ENCODE results near the gene EGLN3.

The EGLN3 gene

DNA sequence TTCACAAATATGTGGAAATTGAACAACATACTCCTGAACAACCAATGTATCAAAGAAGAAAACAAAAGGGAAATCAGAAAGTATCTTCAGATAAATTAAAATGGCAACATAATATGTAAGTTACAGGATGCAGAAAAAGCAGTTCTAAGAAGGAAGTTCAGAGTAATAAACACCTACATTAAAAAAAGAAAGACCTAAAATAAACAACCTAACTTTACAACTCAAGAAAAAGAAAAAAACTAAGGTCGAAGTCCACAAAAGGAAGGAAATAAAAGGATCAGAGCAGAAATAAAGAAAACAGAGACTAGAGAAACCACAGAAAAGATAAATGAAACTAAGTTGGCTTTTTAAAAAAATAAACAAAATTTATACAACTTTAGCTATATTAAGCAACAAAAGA lies 59.2 kb downstream of the EGLN3 start:
- H3K27me3 ChIP-seq (ENCODE audit: insufficient read depth, low read length) = no peaks in the 10 kb centered on the region
- no peaks in the 10 kb centered on the region for H3K9me3 ChIP-seq (ENCODE audit: low read length)
- H3K36me3 ChIP-seq (ENCODE audit: insufficient read depth, low read length) = no peaks in the 10 kb centered on the region
- H3K4me1 ChIP-seq (ENCODE audit: insufficient read depth, low read length) = no peaks in the 10 kb centered on the region
- H2AFZ ChIP-seq (ENCODE audit: low read depth, low read length) = no peak overlapping the region
- no peak overlapping the region for H3K4me3 ChIP-seq (ENCODE audit: low read length)

DNA sequence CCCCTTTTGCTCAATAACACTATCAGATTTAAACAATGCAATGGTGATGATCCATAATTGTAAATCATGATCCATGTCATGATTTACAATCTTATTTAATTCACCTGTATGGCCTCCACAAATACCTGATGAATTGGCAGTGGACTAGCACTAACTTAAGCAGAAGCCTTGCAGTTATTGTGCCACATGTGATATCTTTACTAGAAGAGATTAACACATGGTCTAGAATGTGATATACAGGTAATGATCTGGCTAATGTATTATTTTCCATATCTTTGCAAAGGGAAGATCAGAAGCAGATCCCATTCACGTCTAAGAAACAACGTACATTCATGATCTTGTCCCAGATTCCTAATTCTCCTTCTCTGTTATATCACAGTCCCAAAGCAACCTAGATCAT lies 66.0 kb downstream of the EGLN3 start:
- H3K36me3 ChIP-seq (ENCODE audit: insufficient read depth, low read length) = no peaks in the 10 kb centered on the region
- no peaks in the 10 kb centered on the region for H3K4me1 ChIP-seq (ENCODE audit: insufficient read depth, low read length)
- H3K27me3 ChIP-seq (ENCODE audit: insufficient read depth, low read length) = no peaks in the 10 kb centered on the region
- no peak overlapping the region for H3K4me3 ChIP-seq (ENCODE audit: low read length)
- H2AFZ ChIP-seq (ENCODE audit: low read depth, low read length) = no peak overlapping the region
- H3K9me3 ChIP-seq (ENCODE audit: low read length) = no peaks in the 10 kb centered on the region

DNA sequence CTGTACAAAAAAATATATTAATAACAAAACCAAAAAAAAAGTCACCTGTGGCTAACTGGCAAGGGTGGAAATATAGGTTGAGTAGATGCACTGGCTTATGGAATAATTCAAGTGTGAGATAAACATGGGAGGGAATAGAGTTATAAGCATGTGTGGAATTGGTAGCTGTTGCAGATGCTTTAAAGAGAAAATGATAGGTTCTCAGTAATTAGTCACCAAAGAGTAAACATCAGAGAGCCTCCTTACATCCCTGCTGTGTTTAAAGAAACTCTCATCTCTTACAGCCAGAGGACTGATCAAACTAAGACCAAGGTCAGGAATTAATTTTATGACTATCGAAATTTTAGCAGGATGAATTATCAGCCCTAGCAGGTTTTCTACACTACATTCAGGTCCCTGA lies 70.5 kb downstream of the EGLN3 start:
- peaks cover 2% of the 10 kb centered on the region for H3K9me3 ChIP-seq (ENCODE audit: low read length)
- H3K4me3 ChIP-seq (ENCODE audit: low read length) = no peak overlapping the region
- no peaks in the 10 kb centered on the region for H3K36me3 ChIP-seq (ENCODE audit: insufficient read depth, low read length)

DNA sequence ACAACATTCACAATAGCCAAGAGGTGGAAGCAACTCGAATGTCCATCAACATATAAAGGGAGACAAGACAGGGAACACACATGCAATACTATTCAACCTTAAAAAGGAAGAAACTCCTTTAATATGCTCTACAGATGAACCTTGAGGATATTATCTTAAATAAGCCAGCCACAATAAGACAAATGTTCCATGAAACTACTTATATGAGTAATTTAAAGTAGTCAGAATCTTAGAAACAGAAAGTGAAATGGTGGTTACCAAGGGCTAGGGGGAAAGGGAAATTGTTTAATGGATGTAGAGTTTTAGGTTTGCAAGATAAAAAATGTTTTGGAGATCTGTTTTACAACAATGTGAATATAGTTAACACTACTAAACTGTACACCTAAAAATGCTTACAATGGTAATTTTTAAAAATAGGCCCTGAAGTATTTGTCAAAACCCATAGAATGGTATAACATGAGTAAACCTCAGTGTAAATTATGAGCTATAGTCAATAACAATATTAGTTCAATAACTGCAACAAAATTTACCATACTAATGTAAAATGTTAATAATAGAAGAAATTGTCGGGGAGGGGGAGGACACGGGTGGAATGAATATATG lies 71.1 kb downstream of the EGLN3 start:
- no peaks in the 10 kb centered on the region for H3K4me1 ChIP-seq (ENCODE audit: insufficient read depth, low read length)
- H3K27me3 ChIP-seq (ENCODE audit: insufficient read depth, low read length) = no peaks in the 10 kb centered on the region
- peaks cover 2% of the 10 kb centered on the region for H3K9me3 ChIP-seq (ENCODE audit: low read length)
- H2AFZ ChIP-seq (ENCODE audit: low read depth, low read length) = no peak overlapping the region
- no peak overlapping the region for H3K4me3 ChIP-seq (ENCODE audit: low read length)
- no peaks in the 10 kb centered on the region for H3K36me3 ChIP-seq (ENCODE audit: insufficient read depth, low read length)

More for the DNA sequence above, 70.5 kb downstream of the EGLN3 start:
- Histone ChIP-seq H3K27me3 (ENCODE audit: insufficient read depth, low read length) (no peaks in the 10 kb centered on the region), H3K4me1 (ENCODE audit: insufficient read depth, low read length) (no peaks in the 10 kb centered on the region), H2AFZ (ENCODE audit: low read depth, low read length) (no peak overlapping the region)

DNA sequence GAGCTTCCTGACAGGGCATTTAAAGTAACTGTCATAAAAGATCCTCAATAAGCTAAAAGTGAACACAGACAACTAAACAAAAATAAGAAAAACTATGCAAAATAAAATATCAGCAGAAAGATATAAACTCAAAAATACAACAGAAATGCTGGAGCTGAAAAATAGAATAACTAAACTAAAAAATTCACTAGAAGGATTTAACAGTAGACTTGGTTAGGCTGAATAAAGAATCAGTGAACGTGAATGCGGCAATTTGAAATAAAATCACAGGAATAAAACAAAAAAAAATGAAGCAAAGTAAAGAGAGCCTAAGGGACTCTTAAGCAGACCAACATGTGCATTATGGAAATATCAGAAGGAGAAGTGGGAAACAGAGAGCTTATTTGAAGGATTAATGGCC lies 74.6 kb downstream of the EGLN3 start:
- peaks cover 2% of the 10 kb centered on the region for H3K9me3 ChIP-seq (ENCODE audit: low read length)

More for the DNA sequence above, 74.6 kb downstream of the EGLN3 start:
- Histone ChIP-seq H2AFZ (ENCODE audit: low read depth, low read length) (no peak overlapping the region), H3K4me3 (ENCODE audit: low read length) (no peak overlapping the region), H3K27me3 (ENCODE audit: insufficient read depth, low read length) (no peaks in the 10 kb centered on the region), H3K4me1 (ENCODE audit: insufficient read depth, low read length) (no peaks in the 10 kb centered on the region), H3K36me3 (ENCODE audit: insufficient read depth, low read length) (no peaks in the 10 kb centered on the region)
